Fibroblast of lung (primary cell): ENCODE results near the gene HIPK2.

ENCODE experiments used
- EZH2 ChIP-seq: IDR thresholded peaks from 2 replicates; pipeline ENCODE4 v1.5.1; 2012; ENCODE audit warnings: low read length, control low read depth, mild to moderate bottlenecking; ENCODE audit errors: missing control alignments
- TF ChIP-seq, protein P1 (sequence below), 2 donors: IDR thresholded peaks in 1 of 2; conservative IDR thresholded peaks in 1 of 2; 1 replicate in 1 of 2; 2 replicates in 1 of 2; pipeline ENCODE4 v1.5.1; 2011 to 2012; ENCODE audit warnings: low read length in 2 of 2, control low read depth in 1 of 2, inconsistent platforms in 1 of 2, low read depth in 1 of 2, mild to moderate bottlenecking in 1 of 2

- TF ChIP-seq, protein P1, sequence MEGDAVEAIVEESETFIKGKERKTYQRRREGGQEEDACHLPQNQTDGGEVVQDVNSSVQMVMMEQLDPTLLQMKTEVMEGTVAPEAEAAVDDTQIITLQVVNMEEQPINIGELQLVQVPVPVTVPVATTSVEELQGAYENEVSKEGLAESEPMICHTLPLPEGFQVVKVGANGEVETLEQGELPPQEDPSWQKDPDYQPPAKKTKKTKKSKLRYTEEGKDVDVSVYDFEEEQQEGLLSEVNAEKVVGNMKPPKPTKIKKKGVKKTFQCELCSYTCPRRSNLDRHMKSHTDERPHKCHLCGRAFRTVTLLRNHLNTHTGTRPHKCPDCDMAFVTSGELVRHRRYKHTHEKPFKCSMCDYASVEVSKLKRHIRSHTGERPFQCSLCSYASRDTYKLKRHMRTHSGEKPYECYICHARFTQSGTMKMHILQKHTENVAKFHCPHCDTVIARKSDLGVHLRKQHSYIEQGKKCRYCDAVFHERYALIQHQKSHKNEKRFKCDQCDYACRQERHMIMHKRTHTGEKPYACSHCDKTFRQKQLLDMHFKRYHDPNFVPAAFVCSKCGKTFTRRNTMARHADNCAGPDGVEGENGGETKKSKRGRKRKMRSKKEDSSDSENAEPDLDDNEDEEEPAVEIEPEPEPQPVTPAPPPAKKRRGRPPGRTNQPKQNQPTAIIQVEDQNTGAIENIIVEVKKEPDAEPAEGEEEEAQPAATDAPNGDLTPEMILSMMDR (conservative IDR thresholded peaks at IDR 0.05 in 1 of 2, IDR thresholded peaks at IDR 0.05 in 1 of 2; ENCODE audit: low read depth in 1 of 2, low read length in 2 of 2) = no peak
- no peak for TF ChIP-seq EZH2
Measured at GRCh38 chr7:139721821-139722220, 56.0 kb downstream of the HIPK2 start.
